ENCODE measurements around the gene SLC41A3. TPM values are rescaled to one million over a fixed set of nuclear protein-coding genes. Genes with fewer than 3 reads are reported as not detected.

SLC41A3 gene
- total and polyA plus RNA-seq, 2 experiments from 2014 or later, result 33.4 to 55.1 TPM

DNA sequence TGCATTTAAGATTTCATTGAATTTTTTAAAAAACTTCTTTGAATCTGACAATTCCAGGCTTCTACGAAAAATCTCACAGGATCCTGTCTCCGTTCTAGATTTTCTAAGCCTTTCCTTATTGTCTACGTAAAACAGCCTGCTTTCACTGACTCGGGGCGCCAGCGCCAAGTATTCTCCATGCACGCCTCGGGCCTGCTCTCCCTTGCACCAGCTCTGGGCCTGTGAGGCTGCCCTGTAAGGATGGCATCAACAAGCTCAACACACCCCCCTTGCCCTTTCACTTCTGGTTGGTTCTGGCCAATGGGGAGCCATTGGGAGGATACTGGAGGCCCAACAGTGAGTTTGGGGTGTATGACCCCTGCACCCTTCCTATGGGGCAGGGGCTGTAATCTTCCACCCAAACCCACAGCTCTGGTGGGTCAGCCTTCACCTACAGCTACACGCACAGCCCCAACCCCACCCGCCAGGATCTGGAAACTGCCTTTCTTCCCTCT is 47.8 kb downstream of the SLC41A3 start:
- DNase-seq (ENCODE audit: low read depth in 1 of 2, low spot score in 1 of 2), result no peak
- no peaks in the 10 kb centered on the region for H3K27me3 ChIP-seq
- no peaks in the 10 kb centered on the region for H3K4me1 ChIP-seq (ENCODE audit: low read depth)
- no peak overlapping the region for H3K27ac ChIP-seq
- H3K9me3 ChIP-seq (ENCODE audit: low read depth), result no peaks in the 10 kb centered on the region
- H3K36me3 ChIP-seq, result no peaks in the 10 kb centered on the region
- TF ChIP-seq, protein P1, sequence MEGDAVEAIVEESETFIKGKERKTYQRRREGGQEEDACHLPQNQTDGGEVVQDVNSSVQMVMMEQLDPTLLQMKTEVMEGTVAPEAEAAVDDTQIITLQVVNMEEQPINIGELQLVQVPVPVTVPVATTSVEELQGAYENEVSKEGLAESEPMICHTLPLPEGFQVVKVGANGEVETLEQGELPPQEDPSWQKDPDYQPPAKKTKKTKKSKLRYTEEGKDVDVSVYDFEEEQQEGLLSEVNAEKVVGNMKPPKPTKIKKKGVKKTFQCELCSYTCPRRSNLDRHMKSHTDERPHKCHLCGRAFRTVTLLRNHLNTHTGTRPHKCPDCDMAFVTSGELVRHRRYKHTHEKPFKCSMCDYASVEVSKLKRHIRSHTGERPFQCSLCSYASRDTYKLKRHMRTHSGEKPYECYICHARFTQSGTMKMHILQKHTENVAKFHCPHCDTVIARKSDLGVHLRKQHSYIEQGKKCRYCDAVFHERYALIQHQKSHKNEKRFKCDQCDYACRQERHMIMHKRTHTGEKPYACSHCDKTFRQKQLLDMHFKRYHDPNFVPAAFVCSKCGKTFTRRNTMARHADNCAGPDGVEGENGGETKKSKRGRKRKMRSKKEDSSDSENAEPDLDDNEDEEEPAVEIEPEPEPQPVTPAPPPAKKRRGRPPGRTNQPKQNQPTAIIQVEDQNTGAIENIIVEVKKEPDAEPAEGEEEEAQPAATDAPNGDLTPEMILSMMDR (IDR thresholded peaks at IDR 0.05; ENCODE audit: low read depth, low read length), result no peak
- H3K4me3 ChIP-seq, result no peak overlapping the region

DNA sequence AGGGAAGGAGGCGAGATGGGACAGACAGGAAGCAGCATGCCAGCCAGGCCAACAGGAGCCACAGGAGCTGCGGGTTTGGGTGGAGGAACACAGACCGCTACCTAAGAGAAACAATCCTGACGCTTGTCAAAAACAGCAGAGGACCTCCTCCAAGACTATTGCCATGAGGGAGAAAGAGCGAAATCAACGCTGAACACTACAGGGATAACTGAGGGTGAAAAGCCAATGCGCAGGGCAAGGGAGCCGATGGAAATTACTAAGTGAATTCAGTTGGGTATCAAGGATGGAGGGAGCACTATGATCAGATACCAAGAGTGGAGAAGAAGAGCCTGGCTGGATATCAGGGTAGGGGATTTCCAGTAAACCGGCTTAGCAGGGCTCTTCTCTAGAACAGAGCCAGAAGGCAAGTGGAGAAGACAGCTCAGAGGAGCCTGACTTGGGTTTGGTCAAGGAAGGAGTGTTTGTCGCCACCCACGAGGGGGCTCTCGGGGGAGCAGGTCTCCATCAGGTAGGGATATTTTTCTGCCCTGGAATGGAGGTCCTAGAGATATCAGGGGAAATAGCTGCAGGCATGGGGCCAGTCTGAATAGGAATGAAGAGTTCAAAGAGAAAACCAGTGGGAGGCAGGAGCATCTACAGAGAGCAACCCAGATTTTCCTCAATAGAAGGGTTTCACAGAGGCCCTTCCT is 48.4 kb downstream of the SLC41A3 start:
- Histone ChIP-seq H3K9me3 (ENCODE audit: low read depth) (no peaks in the 10 kb centered on the region), H3K4me3 (no peak overlapping the region), H3K27me3 (no peaks in the 10 kb centered on the region), H3K36me3 (no peaks in the 10 kb centered on the region), H3K4me1 (ENCODE audit: low read depth) (no peaks in the 10 kb centered on the region), H3K27ac (no peak overlapping the region)
- DNase-seq (ENCODE audit: low read depth in 1 of 2, low spot score in 1 of 2), result no peak
- TF ChIP-seq, protein P1 (IDR thresholded peaks at IDR 0.05; ENCODE audit: low read depth, low read length), result no peak

DNA sequence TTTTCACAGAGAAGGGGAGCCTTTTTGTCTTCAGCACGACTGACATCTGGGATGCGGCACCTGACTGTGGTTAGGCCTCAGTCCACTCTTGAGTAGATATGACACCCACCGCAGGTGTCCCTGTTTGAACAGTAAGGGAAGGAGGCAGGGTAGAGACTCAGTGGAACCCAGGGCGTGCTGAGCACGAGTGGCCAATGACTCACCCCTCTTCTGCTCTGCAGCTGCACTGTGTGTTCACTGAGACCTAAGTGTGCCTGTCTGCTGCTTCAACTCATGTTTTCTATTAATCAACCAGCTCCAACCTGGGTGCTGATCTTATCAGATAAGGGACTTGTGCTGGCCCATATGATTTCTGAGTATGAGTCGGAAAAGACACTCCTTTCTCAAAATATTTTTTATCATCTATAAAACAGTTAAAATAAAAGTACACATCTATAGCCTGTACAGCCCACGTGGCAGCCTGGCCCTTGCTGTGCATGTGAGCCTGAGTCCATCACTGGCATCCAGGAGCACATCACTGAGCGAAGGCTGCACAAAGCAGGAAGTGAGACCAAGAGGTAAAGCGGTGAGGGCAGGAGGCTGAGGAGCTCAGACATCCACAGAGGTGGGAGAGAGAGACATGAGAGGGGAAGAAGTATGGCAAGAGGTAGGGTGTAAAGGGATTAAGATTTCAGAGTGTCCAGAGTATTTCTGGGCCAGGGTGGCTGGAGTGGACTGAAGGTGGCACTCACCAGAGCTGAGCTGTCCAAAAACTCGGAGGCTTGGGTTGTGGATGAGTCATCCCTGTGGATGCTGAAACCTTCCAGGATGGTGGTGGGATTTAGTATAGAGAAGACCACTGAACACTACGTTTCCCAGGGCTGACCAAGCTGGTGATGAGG is 49.2 kb downstream of the SLC41A3 start:
- Histone ChIP-seq H3K4me3 (no peak overlapping the region), H3K27me3 (no peaks in the 10 kb centered on the region), H3K9me3 (ENCODE audit: low read depth) (no peaks in the 10 kb centered on the region), H3K27ac (no peak overlapping the region), H3K36me3 (no peaks in the 10 kb centered on the region), H3K4me1 (ENCODE audit: low read depth) (no peaks in the 10 kb centered on the region)
- TF ChIP-seq, protein P1 (IDR thresholded peaks at IDR 0.05; ENCODE audit: low read depth, low read length), result no peak
- DNase-seq (ENCODE audit: low read depth in 1 of 2, low spot score in 1 of 2), result no peak

DNA sequence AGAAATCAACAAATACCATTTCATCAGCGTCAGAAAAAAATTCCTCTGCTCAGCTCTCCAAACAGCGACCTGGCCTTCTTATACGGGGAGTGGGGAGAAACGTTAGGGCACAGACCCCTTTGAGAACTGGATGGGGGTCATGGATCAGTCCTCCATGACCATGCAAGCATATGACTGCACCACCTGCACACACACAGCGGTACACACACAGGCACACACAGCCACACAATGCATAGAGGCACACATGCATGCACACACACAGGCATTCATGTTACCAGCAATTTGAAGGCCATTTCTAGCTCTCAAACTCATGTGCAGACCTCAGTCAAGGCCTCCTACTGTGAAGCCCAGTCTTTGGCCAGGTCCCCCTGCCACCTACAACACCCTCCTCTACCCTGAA is 50.2 kb downstream of the SLC41A3 start:
- Histone ChIP-seq H3K4me1 (ENCODE audit: low read depth) (no peaks in the 10 kb centered on the region), H3K9me3 (ENCODE audit: low read depth) (no peaks in the 10 kb centered on the region), H3K36me3 (no peaks in the 10 kb centered on the region), H3K27me3 (no peaks in the 10 kb centered on the region), H3K4me3 (no peak overlapping the region), H3K27ac (no peak overlapping the region)
- TF ChIP-seq, protein P1 (IDR thresholded peaks at IDR 0.05; ENCODE audit: low read depth, low read length), result no peak
- no peak for DNase-seq (ENCODE audit: low read depth in 1 of 2, low spot score in 1 of 2)

DNA sequence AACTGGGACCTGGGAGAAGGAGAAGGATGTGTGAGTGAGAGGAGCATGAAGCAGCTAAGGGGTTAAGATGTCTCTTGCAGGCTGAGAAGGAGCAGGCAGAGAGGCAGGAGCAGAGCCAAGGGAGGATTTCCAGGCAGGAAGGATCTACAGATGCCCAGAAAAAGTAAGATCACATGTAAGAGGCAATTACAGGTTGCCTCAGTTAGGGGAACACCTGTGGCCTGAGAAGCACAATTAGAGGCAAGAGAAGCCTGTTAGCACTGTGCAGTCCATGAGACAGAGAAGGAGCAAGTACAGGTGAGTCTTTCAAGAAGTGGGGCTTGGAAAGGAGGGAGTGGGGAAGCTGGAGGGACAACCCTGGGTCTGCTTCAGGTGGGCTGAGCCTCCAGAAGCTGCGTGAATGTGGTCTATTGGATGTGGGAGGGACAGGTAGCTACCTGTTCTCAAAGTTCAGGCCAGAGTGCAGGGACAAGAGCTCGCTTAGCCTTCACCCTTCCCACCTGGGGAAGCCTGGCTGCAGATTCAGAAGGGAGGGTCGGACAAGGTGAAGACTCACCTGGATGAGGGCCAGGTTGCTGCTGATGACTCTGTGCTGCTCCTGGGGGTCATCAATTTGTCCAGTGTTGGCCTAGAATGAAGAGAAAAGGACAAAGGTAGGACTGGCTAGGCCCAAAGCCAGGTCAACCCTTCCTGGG is 50.7 kb downstream of the SLC41A3 start:
- DNase-seq (ENCODE audit: low read depth in 1 of 2, low spot score in 1 of 2), result no peak
- no peaks in the 10 kb centered on the region for H3K27me3 ChIP-seq
- TF ChIP-seq, protein P1 (IDR thresholded peaks at IDR 0.05; ENCODE audit: low read depth, low read length), result no peak
- H3K27ac ChIP-seq, result no peak overlapping the region
- no peak overlapping the region for H3K4me3 ChIP-seq
- H3K9me3 ChIP-seq (ENCODE audit: low read depth), result no peaks in the 10 kb centered on the region
- H3K4me1 ChIP-seq (ENCODE audit: low read depth), result no peaks in the 10 kb centered on the region
- no peaks in the 10 kb centered on the region for H3K36me3 ChIP-seq

Measured in cardiac muscle cell (in vitro differentiated cells and primary cell).